GM18870 (cell line): ENCODE data around the gene DHX8.
"Not testable (repeated sequence)": the region's sequence is repeated elsewhere in the genome, so short reads cannot be mapped to it uniquely, and the experiment has no call there.

Experiments
- ATAC-seq: cut with Tn5 transposase; IDR thresholded peaks from one replicate; pipeline ENCODE4 v1.9.1; 2021; ENCODE audit warnings: moderate library complexity; ENCODE audit not compliant: unreplicated experiment

The DHX8 gene

DNA sequence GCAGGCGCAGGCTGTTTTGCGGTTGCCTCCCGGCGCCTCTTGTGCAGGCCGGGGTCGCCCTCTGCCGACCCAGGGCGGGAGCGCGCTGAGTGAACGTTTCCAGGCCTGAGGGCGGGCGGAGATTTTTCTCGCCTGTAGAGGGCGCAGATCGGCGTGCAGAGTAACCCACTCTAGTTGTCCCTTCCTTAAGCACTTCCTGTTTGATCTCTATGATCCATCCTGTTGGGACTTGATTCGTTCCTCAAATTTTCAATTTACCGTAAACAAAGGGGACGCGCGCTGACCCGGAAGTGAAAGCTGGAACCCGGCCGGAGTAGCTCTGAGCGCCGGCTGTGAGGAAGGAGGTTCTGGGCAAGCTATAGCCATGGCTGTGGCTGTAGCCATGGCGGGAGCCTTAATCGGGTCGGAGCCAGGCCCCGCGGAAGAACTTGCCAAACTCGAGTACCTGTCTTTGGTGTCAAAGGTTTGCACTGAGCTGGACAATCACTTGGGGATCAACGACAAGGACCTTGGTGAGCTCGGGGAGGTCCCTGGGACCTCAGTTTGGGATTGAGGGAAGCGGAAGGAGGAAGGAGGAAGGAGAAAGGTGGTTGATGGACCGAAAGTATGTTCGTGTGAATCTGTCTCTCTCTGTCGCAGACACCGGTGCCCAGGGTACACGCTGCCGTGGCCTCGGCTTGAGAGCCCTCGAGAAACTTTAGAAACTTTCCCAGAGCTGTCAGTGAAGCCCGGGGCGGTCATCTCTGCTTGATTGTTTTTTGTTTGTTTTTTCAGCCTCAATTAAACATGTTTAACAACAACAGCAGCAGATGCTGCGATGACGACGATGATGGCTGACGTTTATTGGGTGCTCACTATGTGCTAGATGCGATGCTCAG, at the start of gene DHX8:
TSS of gene DHX8 (plus strand) at position 302 of the 878 bp plus-strand sequence. CDS start at position 365, 63 bp downstream.
- ATAC-seq = peak; percentile 92

DNA sequence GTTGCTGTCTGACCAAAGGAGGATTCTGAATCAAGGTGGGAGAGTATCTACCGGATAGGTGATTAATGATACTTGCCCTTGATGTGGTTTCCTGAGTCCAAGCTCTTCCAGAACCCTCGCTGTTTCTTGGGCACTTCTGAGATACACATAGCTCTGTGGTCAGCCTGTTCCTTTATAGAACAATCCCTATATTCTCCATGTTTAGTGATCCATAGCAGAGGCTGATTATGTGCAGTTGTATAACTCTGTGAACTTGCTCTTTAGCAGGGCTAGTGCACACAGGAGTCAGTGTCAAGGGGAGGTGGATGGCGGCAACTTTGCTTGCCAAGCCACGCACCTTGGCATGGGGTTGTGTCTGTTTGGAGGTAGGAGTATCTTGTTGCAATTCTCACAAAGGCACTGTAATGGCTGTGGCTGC, 48.9 kb upstream of the DHX8 start:
- ATAC-seq = no peak

DNA sequence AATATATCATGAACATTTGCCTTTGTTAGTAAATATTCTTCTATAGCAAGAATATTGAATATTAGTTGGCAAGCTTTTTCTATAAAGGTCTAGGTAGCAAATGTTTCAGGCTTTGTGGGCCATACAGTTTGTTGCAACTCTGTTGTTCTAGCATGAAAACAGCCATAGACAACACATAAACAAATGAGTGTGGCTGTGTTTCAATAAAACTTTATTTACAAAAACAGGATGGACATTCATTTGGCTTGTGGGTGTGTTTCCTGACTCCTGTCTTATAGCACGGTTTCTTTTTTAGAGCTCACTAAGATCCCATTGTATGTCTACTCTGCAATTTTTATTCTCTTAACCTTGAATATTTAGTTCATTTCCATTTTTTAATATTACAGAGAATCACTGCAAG, 46.0 kb upstream of the DHX8 start:
- ATAC-seq = no peak

DNA sequence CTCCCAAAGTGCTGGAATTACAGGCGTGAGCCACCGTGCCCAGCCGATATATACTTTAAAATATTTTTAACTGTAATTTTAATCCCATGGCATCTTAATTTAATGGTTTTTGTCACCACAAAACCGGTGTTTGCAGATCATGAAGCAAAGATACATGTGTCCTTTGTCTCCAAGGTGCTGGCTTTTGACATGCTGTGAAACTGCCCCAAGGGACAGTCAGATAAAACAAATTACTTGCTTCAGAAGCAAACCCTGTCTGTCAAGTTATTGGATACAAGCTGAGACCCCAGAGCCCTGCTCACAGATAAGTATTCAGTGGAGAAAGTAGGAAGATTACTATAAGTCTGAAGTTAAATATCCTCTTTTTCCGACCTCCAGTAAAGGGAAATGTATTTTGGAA, 45.1 kb upstream of the DHX8 start:
- no peak for ATAC-seq

DNA sequence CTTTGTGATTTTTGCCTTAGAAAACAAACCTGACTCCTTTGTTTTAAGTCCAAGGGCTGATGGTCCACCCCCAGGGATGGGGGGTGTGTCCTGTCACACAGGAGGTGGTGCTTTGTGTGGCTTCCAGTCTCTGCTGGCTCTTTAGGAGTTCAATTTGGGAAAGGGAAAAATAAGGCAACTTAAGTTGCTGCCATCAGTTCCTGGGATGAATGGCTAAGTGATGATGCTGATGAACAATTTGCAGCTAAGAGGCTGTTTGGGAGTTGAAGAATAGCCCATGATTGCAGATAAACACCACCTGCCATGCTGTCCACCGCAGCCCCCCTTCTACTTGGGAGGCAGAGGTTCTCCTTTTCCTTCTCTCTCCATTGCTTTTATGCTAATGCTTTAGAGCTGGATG, 44.7 kb upstream of the DHX8 start:
- no peak for ATAC-seq

DNA sequence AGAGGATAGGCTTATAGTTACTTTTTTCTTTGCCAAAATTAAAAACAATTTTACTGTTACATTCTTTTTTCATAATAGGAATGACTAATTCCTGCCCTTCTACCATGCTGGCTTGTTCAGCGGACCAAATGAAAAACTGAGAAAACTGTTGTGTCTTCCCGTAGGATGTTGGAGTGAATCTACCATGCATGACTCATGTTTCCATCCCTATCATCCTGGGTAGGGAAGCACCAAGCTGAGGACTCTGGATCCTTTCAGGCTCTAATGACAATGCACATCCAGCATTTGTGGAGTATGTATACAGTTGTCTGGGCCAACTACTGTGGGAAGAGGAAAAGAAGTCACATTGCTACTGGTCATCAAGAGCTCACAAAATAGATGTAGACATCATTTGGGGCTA, 41.1 kb upstream of the DHX8 start:
- ATAC-seq = no peak

DNA sequence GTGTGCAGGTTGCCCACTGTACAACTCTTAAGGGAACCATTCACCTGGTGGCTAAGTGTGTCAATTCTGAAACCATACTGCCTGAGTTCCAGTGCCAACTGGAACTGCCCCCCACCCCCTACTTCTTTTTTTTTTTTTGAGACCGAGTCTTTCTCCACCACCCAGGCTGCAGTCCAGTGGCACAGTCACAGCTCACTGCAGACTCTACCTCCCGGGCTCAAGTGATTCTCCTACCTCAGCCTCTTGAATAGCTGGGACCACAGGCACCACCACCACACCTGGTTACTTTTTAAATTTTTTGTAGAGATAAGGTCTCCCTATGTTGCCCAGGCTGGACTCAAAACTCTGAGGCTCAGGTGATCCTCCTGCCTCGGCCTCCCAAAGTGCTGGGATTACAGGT, 40.4 kb upstream of the DHX8 start:
- no peak for ATAC-seq

DNA sequence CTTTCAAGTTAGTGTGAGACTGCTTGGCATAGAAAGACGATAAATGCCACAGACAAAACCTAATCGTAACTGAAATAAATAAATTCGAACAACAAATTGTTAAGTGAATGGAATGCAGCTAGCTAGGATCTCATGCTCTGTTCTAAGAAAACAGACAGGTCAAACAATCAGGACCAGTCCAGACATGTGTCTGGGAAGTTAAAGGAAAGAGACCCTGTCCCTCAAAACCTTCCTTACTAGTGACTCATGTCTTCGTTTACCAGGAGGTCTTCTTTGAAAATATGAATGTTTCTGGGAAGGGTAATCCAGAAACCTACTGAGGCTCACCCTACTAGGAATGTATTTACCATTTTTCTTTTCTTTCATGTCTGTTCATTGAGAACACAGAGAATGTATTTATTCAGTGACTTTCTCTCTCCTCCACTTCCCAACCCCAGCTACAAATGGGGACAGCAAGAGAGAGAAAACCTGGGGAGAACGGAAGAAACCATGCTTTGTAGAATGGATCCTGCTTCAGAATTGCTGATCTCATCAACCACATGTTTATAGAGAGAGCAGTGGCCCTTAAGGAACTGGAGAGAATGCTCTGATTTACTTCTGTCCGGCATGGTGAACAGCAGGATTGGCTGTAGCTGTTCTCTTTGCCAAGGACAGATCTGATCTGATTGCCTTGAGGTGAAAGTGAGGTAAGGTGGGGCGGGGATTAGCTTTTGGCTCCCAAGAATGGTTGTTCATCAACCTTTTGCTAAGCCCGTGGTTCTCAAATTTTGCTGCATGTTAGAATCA, 39.4 kb upstream of the DHX8 start:
- no peak for ATAC-seq

DNA sequence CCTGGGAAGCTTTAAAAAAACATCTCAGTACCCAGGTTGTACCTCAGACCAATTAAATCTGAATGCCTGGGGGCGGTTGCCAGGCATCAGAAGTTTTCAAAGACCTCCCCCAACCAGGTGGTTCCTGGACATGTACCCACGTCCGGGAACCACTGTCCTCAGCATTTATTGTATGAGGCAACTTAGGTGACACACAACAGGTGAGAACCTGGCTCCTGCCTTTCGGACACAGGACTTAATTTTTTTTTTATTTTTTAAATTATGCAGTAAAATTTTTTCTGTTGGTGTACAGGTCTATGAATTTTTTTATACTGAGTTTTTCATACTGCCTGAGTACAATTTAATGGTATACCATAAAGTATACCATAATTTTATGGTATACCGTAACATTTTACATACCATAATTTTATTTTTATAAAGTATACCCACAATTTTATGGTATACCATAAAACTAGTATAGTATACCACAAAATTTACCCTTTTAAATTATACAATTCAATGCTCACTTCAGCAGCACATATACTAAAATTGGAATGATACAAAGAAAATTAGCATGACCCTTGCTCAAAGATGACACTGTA, 38.7 kb upstream of the DHX8 start:
- no peak for ATAC-seq

DNA sequence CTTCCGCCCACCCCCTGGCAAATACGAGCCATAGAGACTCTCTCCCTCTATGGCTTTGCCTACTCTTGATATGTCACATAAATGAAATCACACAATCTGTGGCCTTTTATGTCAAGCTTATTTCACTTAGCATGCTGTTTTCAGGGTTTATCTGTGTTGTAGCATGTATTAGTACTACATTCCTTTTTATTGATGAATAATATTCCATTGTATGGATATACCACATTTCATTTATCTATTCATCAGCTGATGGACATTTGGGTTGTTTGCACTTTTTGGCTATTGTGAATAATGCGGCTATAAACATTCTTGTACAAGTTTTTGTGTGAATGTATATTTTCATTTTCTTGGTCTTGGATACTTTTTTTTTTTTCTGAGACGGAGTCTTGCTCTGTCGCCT, 37.0 kb upstream of the DHX8 start:
- ATAC-seq = no peak

DNA sequence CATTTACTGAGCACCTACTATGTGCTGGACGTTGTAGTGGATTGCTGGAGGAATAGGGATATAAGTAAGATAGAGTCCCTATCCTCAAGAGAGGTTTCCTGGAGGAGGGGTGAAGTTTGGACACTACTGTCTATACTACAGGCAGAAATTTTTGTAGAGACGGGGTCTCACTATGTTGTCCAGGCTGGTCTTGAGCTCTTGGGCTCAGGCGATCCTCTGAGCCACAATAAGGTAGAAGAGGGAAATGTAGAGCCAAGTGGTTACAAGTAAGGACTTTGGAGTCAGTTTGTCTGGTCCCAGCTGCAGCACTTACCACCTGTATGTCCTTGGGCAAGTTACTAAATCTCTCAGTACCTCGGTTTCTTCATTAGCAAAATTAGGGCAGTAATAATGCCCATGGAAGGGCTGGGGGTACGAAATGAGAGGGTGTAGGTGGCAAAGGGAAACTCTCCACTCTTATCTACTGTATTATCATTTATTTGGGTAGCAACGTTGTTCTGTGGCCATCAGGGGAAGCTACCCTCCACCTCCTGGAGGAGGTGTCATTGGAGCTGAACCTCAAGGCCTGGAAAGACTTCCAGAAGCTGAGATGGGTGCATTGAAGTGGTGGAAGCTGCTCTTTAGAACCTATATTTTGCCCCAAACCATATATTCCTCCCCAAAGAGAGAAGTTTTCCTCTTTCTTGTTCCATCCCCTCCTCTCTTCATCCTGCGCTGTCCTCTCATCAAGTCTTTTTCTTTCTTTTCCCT, 34.9 kb upstream of the DHX8 start:
- no peak for ATAC-seq

DNA sequence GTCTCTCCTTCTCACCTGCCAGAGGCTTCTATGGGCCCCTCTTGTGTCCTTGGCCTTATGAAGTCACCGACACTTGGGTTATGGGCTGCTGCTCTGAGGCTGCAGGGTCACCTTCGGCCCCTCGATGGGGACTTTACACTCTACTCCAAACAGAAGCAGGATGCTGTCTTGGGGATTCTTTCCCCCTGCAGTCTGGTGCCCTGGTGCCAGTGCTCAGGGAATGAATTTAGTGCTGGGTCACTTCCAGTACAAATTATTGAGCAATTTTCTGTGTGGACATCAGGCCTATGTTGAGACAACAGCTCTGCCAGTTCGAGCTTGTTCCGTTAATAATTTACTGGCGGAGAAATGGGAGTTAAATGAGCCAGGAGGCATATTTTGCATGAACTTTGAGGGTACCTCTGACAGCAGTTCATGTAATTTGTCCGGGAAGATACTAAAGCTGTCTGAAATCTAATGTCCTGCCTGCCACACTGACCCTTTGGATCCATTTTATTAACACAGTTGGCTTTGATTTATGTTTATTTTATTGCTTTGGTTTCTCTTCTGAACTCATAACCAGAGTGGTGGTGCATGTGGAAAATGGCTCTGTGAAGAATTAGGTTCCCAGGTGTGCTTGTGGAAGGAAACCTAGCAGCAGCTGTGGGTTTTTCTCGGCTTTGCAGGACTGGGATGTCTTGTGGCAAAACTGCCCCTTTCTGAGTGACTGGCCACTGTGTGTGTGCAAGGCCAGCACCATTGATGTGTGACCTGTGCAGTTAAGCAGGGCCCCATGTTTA, 34.1 kb upstream of the DHX8 start:
- no peak for ATAC-seq

DNA sequence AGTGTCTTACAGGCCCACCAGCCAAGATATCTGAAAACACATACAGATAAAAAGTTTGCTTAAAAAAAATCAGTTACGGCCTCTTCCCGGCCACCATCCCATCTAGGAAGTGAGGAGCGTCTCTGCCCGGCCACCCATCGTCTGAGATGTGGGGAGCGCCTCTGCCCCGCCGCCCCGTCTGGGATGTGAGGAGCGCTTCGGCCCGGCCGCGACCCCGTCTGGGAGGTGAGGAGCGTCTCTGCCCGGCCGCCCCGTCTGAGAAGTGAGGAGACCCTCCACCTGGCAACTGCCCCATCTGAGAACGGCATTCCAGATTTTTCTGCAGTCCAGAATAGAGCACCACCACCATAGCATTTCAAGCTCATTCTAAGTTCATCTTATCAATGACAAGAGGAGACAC, 33.0 kb upstream of the DHX8 start:
- ATAC-seq = not testable (repeated sequence)

DNA sequence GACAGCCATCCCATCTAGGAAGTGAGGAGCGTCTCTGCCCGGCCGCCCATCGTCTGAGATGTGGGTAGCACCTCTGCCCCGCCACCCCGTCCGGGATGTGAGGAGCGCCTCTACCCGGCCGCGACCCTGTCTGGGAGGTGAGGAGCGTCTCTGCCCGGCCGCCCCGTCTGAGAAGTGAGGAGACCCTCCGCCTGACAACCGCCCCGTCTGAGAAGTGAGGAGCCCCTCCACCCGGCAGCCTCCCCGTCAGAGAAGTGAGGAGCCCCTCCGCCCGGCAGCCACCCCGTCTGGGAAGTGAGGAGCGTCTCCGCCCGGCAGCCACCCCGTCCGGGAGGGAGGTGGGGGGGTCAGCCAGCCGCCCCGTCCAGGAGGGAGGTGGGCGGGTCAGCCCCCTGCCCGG, 32.0 kb upstream of the DHX8 start:
- ATAC-seq = not testable (repeated sequence)

DNA sequence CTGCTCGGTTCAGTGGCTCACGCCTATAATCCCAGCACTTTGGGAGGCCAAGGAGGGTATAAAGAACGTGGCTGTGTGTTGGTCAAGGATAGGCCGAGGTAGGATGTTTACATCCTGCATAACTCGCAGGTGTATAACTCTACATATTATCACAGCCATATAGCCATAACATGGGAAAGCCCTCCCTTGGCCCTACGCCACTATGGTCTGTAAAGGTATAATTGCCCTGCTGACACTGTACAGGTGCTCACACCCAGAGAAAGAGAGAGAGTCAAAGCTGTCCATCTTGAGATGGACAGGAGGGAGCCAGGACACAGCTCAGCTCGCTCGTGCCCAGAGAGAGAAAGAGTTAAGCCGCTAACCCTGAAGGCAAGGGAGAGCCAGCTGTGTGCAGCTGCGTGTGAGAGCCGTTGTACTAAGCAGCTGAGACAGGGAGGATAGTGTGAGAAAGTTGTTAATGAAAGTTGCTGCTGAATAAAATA, 30.4 kb upstream of the DHX8 start:
- no peak for ATAC-seq

DNA sequence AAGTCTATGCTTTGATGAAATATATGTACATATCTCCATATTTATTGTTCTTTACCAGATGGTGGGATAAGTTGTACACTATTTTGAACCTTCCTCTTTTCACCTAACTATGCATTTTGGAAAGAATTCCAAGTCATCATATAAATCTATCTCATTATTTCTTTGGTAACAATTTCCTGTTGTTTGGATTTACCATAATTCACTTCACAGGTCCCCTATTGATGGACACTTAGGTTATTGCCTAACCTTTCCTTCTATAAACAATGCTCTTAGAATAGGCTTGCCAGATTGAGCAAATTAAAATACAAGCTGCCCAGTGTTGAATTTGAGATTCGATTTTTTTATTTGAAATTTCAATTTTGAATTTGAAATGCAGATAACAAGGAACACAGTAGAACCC, 28.9 kb upstream of the DHX8 start:
- ATAC-seq = no peak

DNA sequence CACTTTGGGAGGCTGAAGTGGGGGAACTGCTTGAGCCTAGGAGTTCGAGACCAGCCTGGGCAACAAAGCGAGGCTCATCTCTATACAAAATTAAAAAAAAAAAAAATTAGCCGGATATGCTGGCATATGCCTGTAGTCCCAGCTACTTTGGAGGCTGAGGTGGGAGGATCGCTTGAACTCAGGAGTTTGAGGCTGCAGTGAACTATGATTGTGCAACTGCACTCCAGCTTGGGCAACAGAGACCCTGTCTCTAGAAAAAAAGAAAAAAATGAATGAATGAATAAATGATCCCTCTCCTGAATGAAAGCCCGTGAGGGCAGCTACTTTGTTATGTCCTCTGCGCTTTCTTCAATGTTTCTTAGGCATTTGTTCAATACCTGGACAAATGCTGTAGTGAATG, 27.7 kb upstream of the DHX8 start:
- no peak for ATAC-seq

DNA sequence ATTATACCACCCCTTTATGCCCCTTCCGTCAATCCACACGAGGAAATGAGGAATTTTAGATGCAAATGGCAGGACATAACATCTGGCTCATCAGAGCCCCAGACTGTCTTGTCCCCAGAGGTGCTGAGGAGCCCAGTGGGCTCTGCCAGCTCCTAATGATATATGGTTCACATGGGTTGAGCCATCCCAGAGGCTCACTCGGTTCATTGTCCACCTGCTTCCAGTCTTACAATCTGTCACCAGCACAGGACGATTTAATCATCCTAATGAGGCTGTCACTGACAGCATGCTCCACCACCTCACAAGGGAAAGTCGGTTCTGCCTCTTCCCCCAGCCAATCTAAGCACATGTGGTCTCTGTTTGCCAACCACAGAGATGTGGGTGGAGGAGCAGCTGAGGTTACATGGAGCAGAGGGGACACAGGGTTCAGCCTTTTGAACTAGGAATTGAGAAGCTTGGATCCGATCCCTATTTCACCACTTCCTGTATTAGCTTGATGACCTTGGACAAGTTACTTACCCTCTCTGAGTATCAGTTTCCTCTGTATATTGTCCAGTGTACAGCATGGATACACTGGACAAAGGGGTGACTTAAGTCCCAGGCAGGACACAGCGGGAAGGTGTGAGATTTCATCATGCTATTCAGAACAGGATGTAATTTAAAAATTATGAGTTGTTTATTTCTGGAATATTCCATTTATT, 27.0 kb upstream of the DHX8 start:
- no peak for ATAC-seq

DNA sequence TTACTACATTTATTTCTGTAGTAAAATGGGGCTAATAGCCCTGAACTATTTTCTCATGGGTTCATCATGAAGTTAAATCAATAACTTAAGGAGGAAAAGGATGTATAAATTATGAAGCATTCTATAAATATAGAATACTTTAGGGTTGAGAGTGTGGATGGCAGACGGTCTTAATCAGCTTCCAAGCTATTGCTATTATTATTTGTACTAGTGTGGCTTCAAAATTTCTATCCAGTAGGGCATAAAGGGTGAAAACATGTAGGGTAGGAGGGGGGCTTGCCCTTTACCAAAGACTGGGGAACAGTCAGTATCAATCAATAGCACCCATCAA, 26.4 kb upstream of the DHX8 start:
- no peak for ATAC-seq

DNA sequence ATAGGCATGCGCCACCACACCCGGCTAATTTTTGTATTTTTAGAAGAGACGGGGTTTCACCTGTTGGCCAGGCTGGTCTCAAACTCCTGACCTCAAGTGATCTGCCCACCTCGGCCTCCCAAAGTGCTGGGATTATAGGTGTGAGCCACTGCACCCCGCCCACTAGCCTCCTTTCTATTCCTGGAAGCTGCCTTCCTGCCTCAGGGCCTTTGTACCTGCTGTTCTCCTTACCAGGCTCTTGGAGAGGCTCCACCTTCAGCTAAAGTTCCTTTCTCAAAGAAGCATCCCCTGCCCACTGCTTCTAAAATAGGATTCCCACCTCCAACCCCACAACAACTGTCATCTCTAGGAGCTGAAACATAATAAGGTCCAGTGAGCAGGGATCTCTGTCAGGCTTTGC, 23.9 kb upstream of the DHX8 start:
- not testable (repeated sequence) for ATAC-seq
